GM23338 (cell line): Measurements from ENCODE around the gene CPB2. TPM values are rescaled to one million over a fixed set of nuclear protein-coding genes. Genes with fewer than 3 reads are reported as not detected.

Source experiments
- ATAC-seq: fragments of 200-7000 bp; cut with Tn5 transposase; 3 replicates; pipeline ENCODE4 v1.9.1; 2020
- DNase-seq: peaks from one replicate; pipeline ENCODE4 v3.0.0-alpha.2; 2015; ENCODE audit warnings: low spot score
- H2AFZ ChIP-seq: fragments of 200-600 bp; sonication (generic); 2 replicates; pipeline ENCODE4 v1.8.0; 2016; ENCODE audit warnings: antibody characterized with exemption, mild to moderate bottlenecking, moderate library complexity
- H3F3A ChIP-seq: fragments of 200-600 bp; sonication (generic); replicated peaks from 2 replicates; pipeline ENCODE4 v1.8.0; 2017; ENCODE audit warnings: antibody characterized with exemption, mixed run types, low read depth
- H3K27ac ChIP-seq: fragments of 200-600 bp; sonication (generic); 2 replicates; pipeline ENCODE4 v1.6.1; 2016; ENCODE audit warnings: low read depth
- H3K27me3 ChIP-seq: fragments of 200-600 bp; sonication (generic); 2 replicates; pipeline ENCODE4 v1.8.0; 2016; ENCODE audit warnings: mild to moderate bottlenecking, mixed run types, moderate library complexity; ENCODE audit not compliant: insufficient read depth
- H3K36me3 ChIP-seq: fragments of 200-600 bp; sonication (generic); 2 replicates; pipeline ENCODE4 v1.8.0; 2016; ENCODE audit warnings: mild to moderate bottlenecking; ENCODE audit not compliant: insufficient read depth
- H3K4me1 ChIP-seq: fragments of 200-600 bp; sonication (generic); 2 replicates; pipeline ENCODE4 v1.8.0; 2016; ENCODE audit warnings: mild to moderate bottlenecking, moderate library complexity; ENCODE audit not compliant: insufficient read depth
- H3K4me2 ChIP-seq: fragments of 200-600 bp; sonication (generic); 2 replicates; pipeline ENCODE4 v1.7.1; 2017; ENCODE audit warnings: mixed run types
- H3K4me3 ChIP-seq: fragments of 200-600 bp; sonication (generic); 2 replicates; pipeline ENCODE4 v1.6.1; 2016; ENCODE audit warnings: mixed run types
- H3K79me2 ChIP-seq: fragments of 200-600 bp; sonication (generic); replicated peaks from 2 replicates; pipeline ENCODE4 v1.8.0; 2017; ENCODE audit warnings: mild to moderate bottlenecking; ENCODE audit not compliant: insufficient read depth
- H3K9me2 ChIP-seq: fragments of 200-600 bp; sonication (generic); 2 replicates; pipeline ENCODE4 v1.8.0; 2017; ENCODE audit not compliant: insufficient read depth
- H4K20me1 ChIP-seq: fragments of 200-600 bp; sonication (generic); replicated peaks from 2 replicates; pipeline ENCODE4 v1.8.0; 2017; ENCODE audit warnings: mild to moderate bottlenecking; ENCODE audit not compliant: insufficient read depth
- H3K27ac Mint-ChIP-seq: 2 replicates; pipeline ENCODE4 v1.8.0; 2020; ENCODE audit warnings: inconsistent platforms, mild to moderate bottlenecking, moderate library complexity, mixed read lengths
- H3K27me3 Mint-ChIP-seq: 3 replicates; pipeline ENCODE4 v1.8.0; 2022; ENCODE audit warnings: low read depth, mild to moderate bottlenecking, moderate library complexity, mixed read lengths, inconsistent platforms; ENCODE audit not compliant: insufficient read depth, poor library complexity
- H3K36me3 Mint-ChIP-seq: 3 replicates; pipeline ENCODE4 v1.8.0; 2021; ENCODE audit warnings: low read depth, mild to moderate bottlenecking, inconsistent platforms, moderate library complexity, mixed read lengths
- H3K4me1 Mint-ChIP-seq: 3 replicates; pipeline ENCODE4 v1.8.0; 2020; ENCODE audit warnings: mild to moderate bottlenecking, inconsistent platforms, mixed read lengths
- H3K4me3 Mint-ChIP-seq: 3 replicates; pipeline ENCODE4 v1.8.0; 2021; ENCODE audit warnings: moderate library complexity, mild to moderate bottlenecking, inconsistent platforms, mixed read lengths
- H3K9me3 Mint-ChIP-seq: 3 replicates; pipeline ENCODE4 v1.8.0; 2020; ENCODE audit warnings: moderate library complexity, mild to moderate bottlenecking, inconsistent platforms, mixed read lengths
- CREB1 ChIP-seq: fragments of 250-450 bp; sonication (Bioruptor Pico); IDR thresholded peaks from 2 replicates; pipeline ENCODE4 v1.5.0; 2020; ENCODE audit warnings: low read depth, mild to moderate bottlenecking, moderate library complexity
- CTCF ChIP-seq, 2 experiments: fragments of 200-600 bp in 1 of 2; sonication (generic) in 1 of 2; conservative IDR thresholded peaks; 2 replicates each; pipeline versions ENCODE4 v1.5.1 to v1.6.1; 2016 to 2017; ENCODE audit warnings: antibody characterized with exemption in 2 of 2, low read depth in 2 of 2, mild to moderate bottlenecking in 2 of 2, moderate library complexity in 1 of 2
- ETS1 ChIP-seq: IDR thresholded peaks from 2 replicates; pipeline ENCODE4 v1.6.1; 2016; ENCODE audit warnings: antibody characterized with exemption
- EZH2phosphoT487 ChIP-seq: fragments of 200-600 bp; sonication (generic); IDR thresholded peaks from one replicate; pipeline ENCODE4 v1.8.1; 2018; ENCODE audit warnings: antibody characterized with exemption; ENCODE audit not compliant: unreplicated experiment
- REST ChIP-seq: IDR thresholded peaks from one replicate; pipeline ENCODE4 v1.6.1; 2018; ENCODE audit warnings: antibody characterized with exemption; ENCODE audit not compliant: unreplicated experiment
- STAT1 ChIP-seq: IDR thresholded peaks from one replicate; pipeline ENCODE4 v1.6.1; 2016; ENCODE audit warnings: antibody characterized with exemption; ENCODE audit not compliant: unreplicated experiment
- ZNF462 ChIP-seq: fragments of 250-450 bp; sonication (Bioruptor Pico); IDR thresholded peaks from 2 replicates; pipeline ENCODE4 v1.5.0; 2020; ENCODE audit warnings: mild to moderate bottlenecking, moderate library complexity
- polyA plus RNA-seq: library from polyadenylated mRNA; unstranded; fragments of >200 nt; fragmentation: Nextera tagmentation; extraction: Ambion mirVana; gene quantifications from 2 replicates; pipeline ENCODE4 v1.2.1, GENCODE V29; 2016
- total RNA-seq: library from RNA; depleted of rRNA; stranded (reverse); fragments of >200 nt; shearing (Covaris generic); gene quantifications from 2 replicates; pipeline ENCODE4 v1.2.3, GENCODE V29; 2014

CPB2 gene
- total and polyA plus RNA-seq, 2 experiments from 2014 or later: 0.47 TPM; not detected in 1

GRCh38 chr13:46040763-46041162 is 64.1 kb downstream of the CPB2 start (continued):
- no peak for TF ChIP-seq ZNF462 (CRISPR knock-in tag)
- no peak for TF ChIP-seq STAT1

- Histone ChIP-seq H3K4me3 (no peak overlapping the region), H3K9me2 (no peaks in the 10 kb centered on the region), H3K36me3 (no peaks in the 10 kb centered on the region; the same call in 1 of the 2 replicates), H4K20me1 (peaks cover 23% of the 10 kb centered on the region), H3K27ac (no peak overlapping the region), H3K79me2 (peaks cover 71% of the 10 kb centered on the region), H2AFZ (no peak overlapping the region), H3K4me1 (no peaks in the 10 kb centered on the region), H3F3A (no peaks in the 10 kb centered on the region), H3K4me2 (no peak overlapping the region), H3K27me3 (no peaks in the 10 kb centered on the region)
- DNase-seq (no peak), ATAC-seq (no peak)
- Mint-ChIP-seq H3K4me1 (no peaks in the 10 kb centered on the region), H3K4me3 (no peak overlapping the region), H3K27me3 (no peaks in the 10 kb centered on the region), H3K9me3 (no peaks in the 10 kb centered on the region), H3K27ac (no peak overlapping the region), H3K36me3 (peaks cover 33% of the 10 kb centered on the region; the same call in 2 of the 3 replicates)
- TF ChIP-seq REST (no peak), EZH2phosphoT487 (no peak), CREB1 (CRISPR knock-in tag) (no peak), CTCF (conservative IDR thresholded peaks at IDR 0.05; ENCODE audit: low read depth in 2 of 2) (no peak), ETS1 (no peak)
Measured at GRCh38 chr13:46039411-46040182, 65.2 kb downstream of the CPB2 start.
